BLaER1 treated with 17β-estradiol and CSF1 and Interleukin-3, amounts not matched to agents 10 nM and 100 nM (cell line): ENCODE results near the gene LEKR1.

ENCODE experiments used
- H3K27ac ChIP-seq, 11 experiments: shearing (Covaris generic); formaldehyde crosslinking; 2 replicates each; pipeline ENCODE4 v1.8.1; 2022
- H3K27me3 ChIP-seq, 11 experiments: shearing (Covaris generic); formaldehyde crosslinking; 2 replicates each; pipeline ENCODE4 v1.8.1; 2022
- H3K36me3 ChIP-seq, 11 experiments: shearing (Covaris generic); formaldehyde crosslinking; 2 replicates each; pipeline ENCODE4 v1.8.1; 2022
- H3K4me1 ChIP-seq, 10 experiments: shearing (Covaris generic); formaldehyde crosslinking; 2 replicates each; pipeline ENCODE4 v1.8.1; 2022
- H3K4me2 ChIP-seq, 11 experiments: shearing (Covaris generic); formaldehyde crosslinking; 2 replicates each; pipeline ENCODE4 v1.8.1; 2022
- H3K4me3 ChIP-seq, 10 experiments: shearing (Covaris generic); formaldehyde crosslinking; 2 replicates each; pipeline ENCODE4 v1.8.1; 2022
- H3K9ac ChIP-seq, 11 experiments: shearing (Covaris generic); formaldehyde crosslinking; 2 replicates each; pipeline ENCODE4 v1.8.1; 2022
- H3K9me3 ChIP-seq, 11 experiments: shearing (Covaris generic); formaldehyde crosslinking; replicated peaks in 1 of 11; 2 replicates each; pipeline ENCODE4 v1.8.1; 2022
- H4K20me1 ChIP-seq, 11 experiments: shearing (Covaris generic); formaldehyde crosslinking; 2 replicates each; pipeline ENCODE4 v1.8.1; 2022
- Cebpa-rat ChIP-seq, 11 experiments: shearing (Covaris generic); IDR thresholded peaks; 2 replicates each; pipeline ENCODE4 v1.8.1; 2022

LEKR1 gene

GRCh38 chr3:157087373-157087772, 261.2 kb downstream of the LEKR1 start:
- Histone ChIP-seq H3K36me3 (no peaks in the 10 kb centered on the region), H3K9ac (no peak overlapping the region), H3K4me2 (peak overlapping the region in 10 of 11 experiments; percentile 77 to 91 (median 87); a peak in 14 of 22 replicates), H3K9me3 (no peaks in the 10 kb centered on the region), H3K27me3 (no peaks in the 10 kb centered on the region), H3K27ac (peak overlapping the region in 1 of 11 experiments; percentile 92; a peak in 1 of 22 replicates), H3K4me3 (no peak overlapping the region), H4K20me1 (no peaks in the 10 kb centered on the region), H3K4me1 (peaks cover 24 to 46% (median 28%) of the 10 kb centered on the region in 10 experiments)
- no peak for TF ChIP-seq Cebpa-rat (IDR thresholded peaks at IDR 0.05)

DNA sequence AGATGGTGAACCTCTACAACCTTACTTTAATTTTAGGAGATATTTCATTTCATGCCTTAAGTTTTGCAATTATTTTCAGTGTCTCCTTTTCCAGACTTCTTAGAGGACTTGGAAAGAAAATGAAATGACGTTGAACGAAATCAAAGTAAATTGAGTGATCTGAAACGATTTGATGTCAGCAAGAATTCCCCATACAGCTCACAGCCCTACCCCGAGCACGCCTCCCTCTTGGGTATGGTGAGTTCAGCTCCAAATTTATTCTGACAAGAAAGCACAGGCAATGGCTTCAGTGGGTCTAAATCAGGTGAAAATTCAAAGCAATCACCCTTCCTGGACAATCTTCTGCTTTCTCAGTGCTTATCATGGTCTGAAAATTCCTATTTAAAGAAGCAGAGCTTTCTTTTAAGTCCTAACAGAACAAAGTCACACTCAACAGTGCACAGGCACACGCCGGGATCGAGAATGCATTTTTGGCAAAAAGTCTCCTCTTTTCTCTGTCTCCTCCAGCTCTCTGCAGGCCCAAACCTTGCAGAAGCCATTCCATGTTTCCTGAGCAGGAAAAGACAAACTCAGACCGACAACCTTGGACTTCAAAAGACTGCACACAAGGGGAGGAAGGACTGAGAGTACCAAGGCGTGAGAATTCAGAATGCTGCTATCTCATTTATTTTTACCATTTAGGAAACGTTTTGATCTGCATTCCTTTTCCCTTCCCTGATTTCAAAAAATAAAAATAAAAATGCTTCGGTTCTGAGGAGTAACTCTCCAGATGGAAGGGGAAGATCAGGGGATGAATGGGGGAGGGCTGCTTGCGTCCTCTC, 261.8 kb downstream of the LEKR1 start:
- peak overlapping the region; percentile 83 to 96 (median 90) for H3K27ac ChIP-seq
- H3K9me3 ChIP-seq = no peaks in the 10 kb centered on the region
- H3K4me3 ChIP-seq = peak overlapping the region; percentile 50 to 75 (median 67)
- H3K4me2 ChIP-seq = peak overlapping the region; percentile 77 to 91 (median 87)
- TF ChIP-seq Cebpa-rat (IDR thresholded peaks at IDR 0.05) = no peak
- peak overlapping the region; percentile 84 to 94 (median 88) for H3K9ac ChIP-seq
- H3K36me3 ChIP-seq = no peaks in the 10 kb centered on the region
- no peaks in the 10 kb centered on the region for H4K20me1 ChIP-seq
- no peaks in the 10 kb centered on the region for H3K27me3 ChIP-seq
- H3K4me1 ChIP-seq = peaks cover 24 to 46% (median 28%) of the 10 kb centered on the region in 10 experiments

GRCh38 chr3:157088601-157089454, 262.7 kb downstream of the LEKR1 start:
- Histone ChIP-seq H3K9ac (peak overlapping the region; percentile 84 to 94 (median 88)), H3K36me3 (no peaks in the 10 kb centered on the region), H3K27ac (peak overlapping the region; percentile 83 to 96 (median 90)), H3K4me3 (peak overlapping the region; percentile 50 to 75 (median 67)), H3K9me3 (no peaks in the 10 kb centered on the region), H4K20me1 (no peaks in the 10 kb centered on the region), H3K4me1 (peaks cover 24 to 46% (median 28%) of the 10 kb centered on the region in 10 experiments), H3K4me2 (peak overlapping the region; percentile 77 to 91 (median 87)), H3K27me3 (no peaks in the 10 kb centered on the region)
- no peak for TF ChIP-seq Cebpa-rat (IDR thresholded peaks at IDR 0.05)

- Histone ChIP-seq H3K4me2 (peak overlapping the region; percentile 77 to 91 (median 87)), H3K36me3 (no peaks in the 10 kb centered on the region), H3K4me3 (peak overlapping the region in 9 of 10 experiments; percentile 50 to 75 (median 66); a peak in 16 of 20 replicates), H3K4me1 (peaks cover 24 to 46% (median 28%) of the 10 kb centered on the region in 10 experiments), H4K20me1 (no peaks in the 10 kb centered on the region), H3K27me3 (no peaks in the 10 kb centered on the region), H3K9ac (peak overlapping the region; percentile 84 to 94 (median 88)), H3K9me3 (no peaks in the 10 kb centered on the region), H3K27ac (peak overlapping the region; percentile 83 to 96 (median 90); a peak in 20 of 22 replicates)
- no peak for TF ChIP-seq Cebpa-rat (IDR thresholded peaks at IDR 0.05)
Observed at GRCh38 chr3:157089455-157090221, 263.5 kb downstream of the LEKR1 start.

DNA sequence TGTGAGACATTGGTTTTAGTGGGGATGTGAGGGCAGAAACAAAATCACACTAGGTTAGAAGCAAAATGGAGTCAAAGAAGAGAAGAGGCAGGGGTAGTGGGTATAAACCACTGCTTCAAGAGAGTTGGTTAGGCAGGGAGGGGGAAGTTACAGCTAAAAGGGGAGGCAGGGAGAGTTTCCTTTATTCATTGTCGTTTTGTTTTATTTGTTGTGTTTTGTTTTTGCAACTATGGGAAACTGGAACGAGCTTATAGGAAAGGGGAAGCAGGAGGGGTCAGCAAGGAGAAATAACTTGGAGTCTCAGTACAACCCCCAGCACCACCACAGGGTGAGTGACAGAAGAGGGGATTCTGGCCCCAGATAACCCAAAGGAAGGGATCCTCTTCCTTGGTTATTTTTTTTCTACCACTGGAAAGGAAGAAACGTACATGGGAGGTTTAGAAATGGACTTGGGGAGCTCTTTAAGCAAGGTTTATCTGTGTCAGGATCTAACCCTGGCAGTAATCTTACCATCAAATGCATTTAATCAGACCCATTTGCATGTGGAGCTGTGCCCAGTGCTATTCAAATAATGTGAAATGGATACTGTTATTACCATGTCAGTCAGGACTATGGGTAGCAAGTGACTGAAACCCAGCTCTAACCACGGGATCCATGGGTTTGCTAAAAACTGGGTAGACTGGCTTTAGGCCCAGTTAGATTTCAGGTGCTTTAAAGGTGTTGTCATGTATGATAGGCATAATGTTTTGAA, 265.1 kb downstream of the LEKR1 start:
- no peaks in the 10 kb centered on the region for H3K36me3 ChIP-seq
- H3K4me3 ChIP-seq = no peak overlapping the region
- H3K27ac ChIP-seq = peak overlapping the region in 3 of 11 experiments; percentile 92 to 96 (median 94); a peak in 4 of 22 replicates
- H3K9me3 ChIP-seq = no peaks in the 10 kb centered on the region
- no peaks in the 10 kb centered on the region for H4K20me1 ChIP-seq
- H3K4me2 ChIP-seq = peak overlapping the region in 2 of 11 experiments; percentile 86 to 91; a peak in 4 of 22 replicates
- TF ChIP-seq Cebpa-rat (IDR thresholded peaks at IDR 0.05) = no peak
- peak overlapping the region in 2 of 11 experiments; percentile 91 to 94; a peak in 2 of 22 replicates for H3K9ac ChIP-seq
- H3K4me1 ChIP-seq = peaks cover 24 to 46% (median 28%) of the 10 kb centered on the region in 10 experiments
- no peaks in the 10 kb centered on the region for H3K27me3 ChIP-seq

- Histone ChIP-seq H3K9ac (no peak overlapping the region), H3K4me3 (no peak overlapping the region), H3K4me1 (peaks cover 24 to 41% (median 26%) of the 10 kb centered on the region in 10 experiments), H3K36me3 (no peaks in the 10 kb centered on the region), H3K9me3 (no peaks in the 10 kb centered on the region), H3K27ac (peak overlapping the region in 2 of 11 experiments; percentile 92 to 96; a peak in 1 of 22 replicates), H3K27me3 (no peaks in the 10 kb centered on the region), H4K20me1 (no peaks in the 10 kb centered on the region), H3K4me2 (no peak overlapping the region)
- TF ChIP-seq Cebpa-rat (IDR thresholded peaks at IDR 0.05) = no peak
Observed at GRCh38 chr3:157092230-157092629, 266.1 kb downstream of the LEKR1 start.

GRCh38 chr3:157093096-157093495, 266.9 kb downstream of the LEKR1 start:
- Histone ChIP-seq H4K20me1 (no peaks in the 10 kb centered on the region), H3K4me3 (no peak overlapping the region), H3K27ac (no peak overlapping the region), H3K4me1 (peaks cover 15 to 32% (median 18%) of the 10 kb centered on the region in 10 experiments), H3K27me3 (no peaks in the 10 kb centered on the region), H3K9ac (no peak overlapping the region), H3K4me2 (no peak overlapping the region), H3K9me3 (no peaks in the 10 kb centered on the region), H3K36me3 (no peaks in the 10 kb centered on the region)
- no peak for TF ChIP-seq Cebpa-rat (IDR thresholded peaks at IDR 0.05)

GRCh38 chr3:157094301-157094700, 268.1 kb downstream of the LEKR1 start:
- H3K27ac ChIP-seq = no peak overlapping the region
- no peaks in the 10 kb centered on the region for H3K36me3 ChIP-seq
- no peak for TF ChIP-seq Cebpa-rat (IDR thresholded peaks at IDR 0.05)
- H3K4me2 ChIP-seq = no peak overlapping the region
- H3K4me1 ChIP-seq = peaks cover 8 to 28% (median 12%) of the 10 kb centered on the region in 10 experiments; a peak in 19 of 20 replicates
- H3K9me3 ChIP-seq = no peaks in the 10 kb centered on the region
- H3K27me3 ChIP-seq = no peaks in the 10 kb centered on the region
- no peak overlapping the region for H3K9ac ChIP-seq
- no peaks in the 10 kb centered on the region for H4K20me1 ChIP-seq
- no peak overlapping the region for H3K4me3 ChIP-seq
